ENCODE results near the gene RICTOR. TPM values are rescaled to one million over a fixed set of nuclear protein-coding genes. Genes with fewer than 3 reads are reported as not detected.

Gene RICTOR
- total and polyA plus RNA-seq, 7 experiments from 2014 or later = 16.2 to 96.2 (median 65.0) TPM

DNA sequence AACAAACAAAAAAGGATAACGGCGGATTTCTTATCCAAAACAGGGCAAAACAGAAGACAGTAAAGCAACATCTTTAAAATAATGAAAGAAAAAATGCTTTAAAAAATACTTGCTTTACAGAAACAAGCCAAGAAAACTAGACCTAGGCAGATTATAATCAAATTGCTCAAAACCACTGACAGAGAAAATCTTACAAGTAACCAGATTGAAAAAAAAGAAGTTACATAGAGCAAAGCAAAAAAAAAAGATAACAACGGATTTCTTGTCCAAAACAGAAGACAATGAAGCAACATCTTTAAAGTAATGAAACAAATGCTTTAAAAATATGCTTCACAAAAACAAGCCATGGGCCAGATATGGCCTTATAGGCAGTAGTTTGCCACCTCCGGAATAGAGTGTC lies 51.1 kb downstream of the RICTOR start:
- H3K36me3 ChIP-seq (ENCODE audit: control insufficient read depth in 2 of 3, insufficient read depth in 3 of 3, low read length in 3 of 3) = peaks cover 0 to 21% (median 11%) of the 10 kb centered on the region in 3 experiments
- Mint-ChIP-seq H3K9me3 (peaks cover 0 to 12% (median 4%) of the 10 kb centered on the region in 11 donors), H3K4me1 (peaks cover 40 to 87% (median 76%) of the 10 kb centered on the region in 7 donors), H3K27me3 (no peaks in the 10 kb centered on the region), H3K27ac (peak overlapping the region in 7 of 9 donors; percentile 10 to 57 (median 24)), H3K4me3 (peak overlapping the region in 3 of 10 donors; percentile 25 to 51 (median 48)), H3K36me3 (peaks cover 18 to 63% (median 41%) of the 10 kb centered on the region in 5 donors)
- H3K27ac ChIP-seq (ENCODE audit: low read depth, low read length) = no peak overlapping the region
- H3K27me3 ChIP-seq (ENCODE audit: control insufficient read depth in 2 of 2, insufficient read depth in 2 of 2, low read length in 2 of 2) = no peaks in the 10 kb centered on the region
- ATAC-seq = no peak
- no peaks in the 10 kb centered on the region for H3K9me3 ChIP-seq (ENCODE audit: control insufficient read depth in 2 of 3, low read length in 3 of 3)
- ChIA-PET CTCF (interaction anchor here (0.6 kb wide), 2 partner anchors 18 to 58 kb away, joined by 3 read pairs; no protein-coding TSS in a partner anchor), POLR2A (interaction anchor here (0.6 to 1.2 kb wide), 2 partner anchors 39 to 50 kb away, joined by 3 to 5 read pairs; no protein-coding TSS in a partner anchor)
- H3K4me3 ChIP-seq (ENCODE audit: low read length) = no peak overlapping the region
- DNase-seq = no peak
- peaks cover 4 to 13% of the 10 kb centered on the region in 2 donors for H3K4me1 ChIP-seq (ENCODE audit: control insufficient read depth in 2 of 2, insufficient read depth in 2 of 2, low read length in 2 of 2)
- intact Hi-C loops (cut with micrococcal nuclease) = no loop called here

DNA sequence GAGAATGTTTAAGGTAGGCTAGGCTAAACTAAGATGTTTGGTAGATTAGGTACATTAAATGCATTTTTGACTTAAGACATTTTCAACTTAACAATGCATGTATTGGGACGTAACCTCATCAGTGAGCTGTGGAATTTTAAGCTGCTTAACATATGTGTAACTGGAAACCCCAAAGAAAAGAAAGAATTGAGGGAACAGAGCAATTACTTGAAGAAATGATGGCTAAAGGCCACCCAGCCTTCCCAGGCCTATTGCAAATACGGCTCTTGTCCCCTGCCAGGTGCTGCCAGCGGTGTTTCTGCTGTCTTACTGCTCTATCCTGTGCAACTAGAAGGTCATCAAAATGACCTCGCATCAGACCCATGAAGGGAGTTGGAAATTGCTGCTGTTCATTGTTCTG lies 52.0 kb downstream of the RICTOR start:
- no peak for ATAC-seq
- CTCF ChIA-PET = interaction anchor here (0.6 kb wide), 1 partner anchor 76 kb away, joined by 3 read pairs; no protein-coding TSS in a partner anchor
- peaks cover 4 to 13% of the 10 kb centered on the region in 2 donors for H3K4me1 ChIP-seq (ENCODE audit: control insufficient read depth in 2 of 2, insufficient read depth in 2 of 2, low read length in 2 of 2)
- peaks cover 38 to 91% (median 81%) of the 10 kb centered on the region in 7 donors for H3K4me1 Mint-ChIP-seq
- H3K36me3 Mint-ChIP-seq = peaks cover 18 to 65% (median 44%) of the 10 kb centered on the region in 5 donors
- POLR2A ChIA-PET = no interaction called here
- H3K27ac Mint-ChIP-seq = peak overlapping the region in 7 of 9 donors; percentile 10 to 59 (median 44)
- no peak overlapping the region for H3K4me3 ChIP-seq (ENCODE audit: low read length)
- no peaks in the 10 kb centered on the region for H3K27me3 Mint-ChIP-seq
- peak overlapping the region in 4 of 10 donors; percentile 37 to 51 (median 42) for H3K4me3 Mint-ChIP-seq
- no peaks in the 10 kb centered on the region for H3K9me3 ChIP-seq (ENCODE audit: control insufficient read depth in 2 of 3, low read length in 3 of 3)
- H3K36me3 ChIP-seq (ENCODE audit: control insufficient read depth in 2 of 3, insufficient read depth in 3 of 3, low read length in 3 of 3) = peaks cover 0 to 21% (median 11%) of the 10 kb centered on the region in 3 experiments
- H3K27me3 ChIP-seq (ENCODE audit: control insufficient read depth in 2 of 2, insufficient read depth in 2 of 2, low read length in 2 of 2) = no peaks in the 10 kb centered on the region
- H3K9me3 Mint-ChIP-seq = peaks cover 0 to 5% (median 0%) of the 10 kb centered on the region in 11 donors
- no peak overlapping the region for H3K27ac ChIP-seq (ENCODE audit: low read depth, low read length)
- intact Hi-C loops (cut with micrococcal nuclease) = no loop called here
- no peak for DNase-seq

DNA sequence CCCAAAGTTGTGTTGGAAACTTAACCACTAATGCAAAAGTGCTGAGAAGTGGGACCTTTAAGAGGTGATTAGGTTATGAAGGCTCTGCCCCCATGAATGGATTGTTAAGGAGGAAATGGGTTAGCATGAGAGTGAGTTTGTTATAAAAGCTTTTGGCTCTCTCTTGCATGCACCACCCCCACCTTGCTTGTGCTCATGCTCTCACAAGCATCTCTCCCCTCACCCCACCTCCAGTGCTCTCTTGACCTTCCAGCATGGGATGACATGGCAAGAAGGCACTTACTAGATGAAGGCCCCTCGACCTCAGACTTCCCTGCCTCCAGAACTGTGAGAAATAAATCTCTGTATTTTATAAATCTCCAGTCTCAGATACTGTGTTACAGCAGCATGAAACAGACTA lies 52.8 kb downstream of the RICTOR start:
- Mint-ChIP-seq H3K4me1 (peaks cover 42 to 95% (median 86%) of the 10 kb centered on the region in 7 donors), H3K27me3 (no peaks in the 10 kb centered on the region), H3K27ac (peak overlapping the region in 5 of 9 donors; percentile 8 to 78 (median 37)), H3K9me3 (peaks cover 0 to 5% (median 0%) of the 10 kb centered on the region in 11 donors), H3K4me3 (peak overlapping the region in 2 of 10 donors; percentile 7 to 36), H3K36me3 (peaks cover 19 to 65% (median 46%) of the 10 kb centered on the region in 5 donors)
- ChIA-PET POLR2A (no interaction called here), CTCF (interaction anchor here (0.6 kb wide), 1 partner anchor 77 kb away, joined by 3 read pairs; no protein-coding TSS in a partner anchor)
- Histone ChIP-seq H3K4me1 (ENCODE audit: control insufficient read depth in 2 of 2, insufficient read depth in 2 of 2, low read length in 2 of 2) (peaks cover 4 to 13% of the 10 kb centered on the region in 2 donors), H3K9me3 (ENCODE audit: control insufficient read depth in 2 of 3, low read length in 3 of 3) (no peaks in the 10 kb centered on the region), H3K27ac (ENCODE audit: low read depth, low read length) (no peak overlapping the region), H3K36me3 (ENCODE audit: control insufficient read depth in 2 of 3, insufficient read depth in 3 of 3, low read length in 3 of 3) (peaks cover 0 to 19% (median 11%) of the 10 kb centered on the region in 3 experiments), H3K27me3 (ENCODE audit: control insufficient read depth in 2 of 2, insufficient read depth in 2 of 2, low read length in 2 of 2) (no peaks in the 10 kb centered on the region), H3K4me3 (ENCODE audit: low read length) (no peak overlapping the region)
- DNase-seq (no peak), ATAC-seq (no peak)
- intact Hi-C loops (cut with micrococcal nuclease) = no loop called here

DNA sequence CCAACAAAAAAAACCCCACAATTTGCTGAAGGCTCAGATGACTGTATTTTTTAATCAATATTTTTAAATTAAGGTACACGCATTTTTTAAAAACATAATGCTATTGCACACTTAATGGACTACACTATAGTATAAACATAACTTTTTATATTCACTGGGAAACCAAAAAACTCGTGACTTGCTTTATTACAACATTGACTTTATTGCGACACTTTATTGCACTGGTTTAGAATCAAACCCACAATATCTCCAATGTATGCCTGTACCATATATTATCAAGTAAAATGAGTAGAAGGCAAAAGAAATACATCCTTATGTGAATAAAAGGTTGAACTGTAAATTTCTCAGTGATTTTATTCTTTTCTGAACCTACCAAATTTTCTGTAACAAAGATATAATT lies 53.7 kb downstream of the RICTOR start:
- DNase-seq = no peak
- H3K27me3 Mint-ChIP-seq = no peaks in the 10 kb centered on the region
- no peak for ATAC-seq
- intact Hi-C loops (cut with micrococcal nuclease) = no loop called here
- H3K36me3 ChIP-seq (ENCODE audit: control insufficient read depth in 2 of 3, insufficient read depth in 3 of 3, low read length in 3 of 3) = peaks cover 0 to 14% (median 11%) of the 10 kb centered on the region in 3 experiments
- H3K9me3 Mint-ChIP-seq = no peaks in the 10 kb centered on the region
- ChIA-PET POLR2A (no interaction called here), CTCF (no interaction called here)
- peaks cover 4 to 13% of the 10 kb centered on the region in 2 donors for H3K4me1 ChIP-seq (ENCODE audit: control insufficient read depth in 2 of 2, insufficient read depth in 2 of 2, low read length in 2 of 2)
- H3K4me3 ChIP-seq (ENCODE audit: low read length) = no peak overlapping the region
- H3K27me3 ChIP-seq (ENCODE audit: control insufficient read depth in 2 of 2, insufficient read depth in 2 of 2, low read length in 2 of 2) = no peaks in the 10 kb centered on the region
- H3K27ac ChIP-seq (ENCODE audit: low read depth, low read length) = no peak overlapping the region
- H3K4me3 Mint-ChIP-seq = no peak overlapping the region
- H3K4me1 Mint-ChIP-seq = peaks cover 47 to 95% (median 86%) of the 10 kb centered on the region in 7 donors
- no peaks in the 10 kb centered on the region for H3K9me3 ChIP-seq (ENCODE audit: control insufficient read depth in 2 of 3, low read length in 3 of 3)
- peaks cover 25 to 63% (median 48%) of the 10 kb centered on the region in 5 donors for H3K36me3 Mint-ChIP-seq
- H3K27ac Mint-ChIP-seq = no peak overlapping the region

DNA sequence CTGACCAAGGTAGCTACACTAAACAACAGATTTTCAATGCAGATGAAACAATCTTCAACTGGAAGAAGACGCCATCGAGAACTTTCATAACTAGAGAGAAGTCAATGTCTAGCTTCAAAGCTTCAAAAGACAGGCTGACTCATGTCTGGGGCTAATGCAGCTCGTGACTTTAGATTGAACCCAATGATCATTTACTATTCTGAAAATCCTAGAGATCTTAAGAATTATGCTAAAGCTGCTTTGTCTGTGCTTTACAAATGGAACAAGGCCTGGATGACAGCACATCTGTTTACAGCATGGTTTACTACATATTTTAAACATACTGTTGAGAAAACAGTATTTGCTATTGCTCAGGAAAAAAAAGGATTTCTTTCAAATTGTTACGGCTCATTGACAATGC lies 54.9 kb downstream of the RICTOR start:
- Histone ChIP-seq H3K9me3 (ENCODE audit: control insufficient read depth in 2 of 3, low read length in 3 of 3) (no peaks in the 10 kb centered on the region), H3K4me3 (ENCODE audit: low read length) (no peak overlapping the region), H3K27me3 (ENCODE audit: control insufficient read depth in 2 of 2, insufficient read depth in 2 of 2, low read length in 2 of 2) (no peaks in the 10 kb centered on the region), H3K4me1 (ENCODE audit: control insufficient read depth in 2 of 2, insufficient read depth in 2 of 2, low read length in 2 of 2) (peaks cover 4 to 13% of the 10 kb centered on the region in 2 donors), H3K27ac (ENCODE audit: low read depth, low read length) (no peak overlapping the region), H3K36me3 (ENCODE audit: control insufficient read depth in 2 of 3, insufficient read depth in 3 of 3, low read length in 3 of 3) (peaks cover 0 to 14% (median 11%) of the 10 kb centered on the region in 3 experiments)
- no peaks in the 10 kb centered on the region for H3K27me3 Mint-ChIP-seq
- DNase-seq = no peak
- H3K9me3 Mint-ChIP-seq = no peaks in the 10 kb centered on the region
- intact Hi-C loops (cut with micrococcal nuclease) = no loop called here
- CTCF ChIA-PET = no interaction called here
- POLR2A ChIA-PET = no interaction called here
- peak overlapping the region in 4 of 9 donors; percentile 10 to 24 (median 16) for H3K27ac Mint-ChIP-seq
- H3K4me3 Mint-ChIP-seq = no peak overlapping the region
- H3K4me1 Mint-ChIP-seq = peaks cover 42 to 84% (median 76%) of the 10 kb centered on the region in 7 donors
- H3K36me3 Mint-ChIP-seq = peaks cover 25 to 64% (median 47%) of the 10 kb centered on the region in 5 donors
- no peak for ATAC-seq

DNA sequence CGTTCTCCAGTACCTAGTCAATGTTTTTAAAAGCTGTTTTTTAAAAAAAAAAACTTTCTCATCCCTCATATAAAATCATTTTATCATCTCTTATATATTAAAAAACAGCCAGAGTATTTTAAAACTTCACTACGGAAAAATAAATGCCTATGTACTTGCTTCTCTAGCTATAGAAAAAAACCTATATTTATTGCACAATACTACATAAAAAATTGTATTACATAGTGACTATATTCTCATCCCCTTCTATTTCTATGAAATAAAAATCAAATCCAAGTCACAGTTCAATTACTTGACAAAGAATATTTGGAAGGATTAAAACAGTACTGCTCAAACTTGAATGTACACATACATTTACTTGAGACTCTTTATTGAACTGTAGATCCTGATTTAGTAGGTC lies 56.7 kb downstream of the RICTOR start:
- peaks cover 0 to 5% of the 10 kb centered on the region in 2 donors for H3K4me1 ChIP-seq (ENCODE audit: control insufficient read depth in 2 of 2, insufficient read depth in 2 of 2, low read length in 2 of 2)
- no peak overlapping the region for H3K4me3 ChIP-seq (ENCODE audit: low read length)
- no peak overlapping the region for H3K27ac ChIP-seq (ENCODE audit: low read depth, low read length)
- no peaks in the 10 kb centered on the region for H3K27me3 ChIP-seq (ENCODE audit: control insufficient read depth in 2 of 2, insufficient read depth in 2 of 2, low read length in 2 of 2)
- peaks cover 0 to 4% (median under 1%) of the 10 kb centered on the region in 3 experiments for H3K9me3 ChIP-seq (ENCODE audit: control insufficient read depth in 2 of 3, low read length in 3 of 3)
- DNase-seq = no peak
- Mint-ChIP-seq H3K9me3 (peaks cover 0 to 7% (median 3%) of the 10 kb centered on the region in 11 donors), H3K4me1 (peaks cover 27 to 67% (median 58%) of the 10 kb centered on the region in 7 donors), H3K27ac (peak overlapping the region in 1 of 9 donors; percentile 8), H3K4me3 (no peak overlapping the region), H3K36me3 (peaks cover 25 to 67% (median 53%) of the 10 kb centered on the region in 5 donors), H3K27me3 (no peaks in the 10 kb centered on the region)
- CTCF ChIA-PET = interaction anchor here (1.2 kb wide), 1 partner anchor 63 kb away, joined by 3 read pairs; no protein-coding TSS in a partner anchor
- intact Hi-C loops (cut with micrococcal nuclease) = no loop called here
- ATAC-seq = no peak
- H3K36me3 ChIP-seq (ENCODE audit: control insufficient read depth in 2 of 3, insufficient read depth in 3 of 3, low read length in 3 of 3) = peaks cover 6 to 18% (median 11%) of the 10 kb centered on the region in 3 experiments
- POLR2A ChIA-PET = interaction anchor here (0.6 kb wide), 1 partner anchor 201 kb away, joined by 4 read pairs; no protein-coding TSS in a partner anchor

Measured in naive thymus-derived CD4-positive, alpha-beta T cell (primary cell).